Hematopoietic multipotent progenitor cell treated with erythropoietin and hydrocortisone succinate and interleukin-3 and kit ligand, for 4 days (in vitro differentiated cells): ENCODE results near the gene CDH13.
A peak's percentile ranks its signal among the peaks of the same experiment; 100 is the strongest.

ENCODE experiments used
- DNase-seq: peaks from one replicate; pipeline ENCODE4 v3.0.0-alpha.2; 2015

CDH13 gene

DNA sequence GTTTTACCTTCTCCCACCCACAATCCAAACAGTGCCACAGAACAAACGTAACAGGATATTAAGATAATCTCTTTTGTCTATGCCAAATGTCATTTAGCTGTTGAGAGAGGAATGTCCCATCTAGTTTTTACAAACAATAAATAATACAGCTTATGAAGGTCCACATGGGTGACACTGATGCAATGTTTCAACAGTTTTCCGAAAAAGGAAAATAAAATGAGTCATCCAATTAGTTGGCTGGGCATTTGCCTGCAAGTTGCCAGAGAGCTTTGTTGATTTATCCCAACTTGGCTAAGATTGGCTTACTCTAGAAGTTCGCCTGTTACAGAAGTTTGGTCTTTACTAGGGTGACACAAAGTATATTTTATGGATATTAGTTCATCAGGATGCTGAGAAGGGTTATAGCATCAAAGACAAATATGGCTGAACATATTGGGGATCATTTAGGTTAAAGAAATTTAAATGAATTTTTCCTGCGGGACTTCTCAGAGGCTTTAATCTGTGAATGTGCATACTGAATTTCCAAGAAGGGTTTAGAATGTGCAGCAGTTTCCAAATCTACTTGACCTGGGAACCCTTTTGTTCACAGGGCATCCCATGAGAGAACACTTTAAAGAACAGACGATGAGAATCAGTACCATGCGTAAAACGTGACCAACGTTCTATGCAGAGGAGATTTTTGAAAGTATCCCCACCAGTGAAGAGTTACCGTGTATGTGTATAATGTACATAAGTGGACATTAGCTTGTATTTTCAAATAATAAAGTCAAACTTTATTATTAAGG is 73.1 kb downstream of the CDH13 start:
- DNase-seq, result no peak

DNA sequence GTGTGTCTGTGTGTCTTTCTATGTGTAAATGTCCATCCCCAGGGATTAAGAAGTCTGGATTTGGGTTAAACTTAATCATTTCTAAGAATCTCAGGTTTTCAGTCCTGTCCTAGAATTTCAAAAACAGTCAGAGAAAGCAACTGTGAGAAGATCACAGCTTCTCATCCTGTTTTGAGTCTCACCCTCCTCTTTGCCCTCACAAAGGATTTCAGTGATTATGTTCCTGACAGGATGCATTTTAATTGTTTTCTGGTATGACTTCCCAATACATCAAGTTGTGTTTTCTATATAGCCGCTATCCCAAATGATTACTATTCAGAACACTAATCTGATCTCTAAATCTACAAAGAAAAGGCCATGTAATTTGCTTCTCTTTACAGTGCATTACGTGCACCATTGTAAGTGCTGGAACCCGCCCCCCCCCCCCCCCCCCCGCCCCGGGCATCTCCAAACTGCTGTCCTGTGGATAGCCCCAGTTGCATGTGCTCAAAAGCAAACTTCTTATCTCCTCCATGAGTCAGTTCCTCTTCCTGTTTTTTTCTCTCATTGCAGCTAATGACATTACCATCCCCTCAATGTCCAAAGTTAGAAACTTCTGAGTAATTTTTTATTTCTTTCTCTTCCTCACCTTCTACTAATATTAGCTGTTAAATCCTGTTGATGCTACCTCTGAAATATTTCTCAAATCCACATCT is 73.9 kb downstream of the CDH13 start:
- DNase-seq, result peak; percentile 75

GRCh38 chr16:82701442-82701955 is 74.7 kb downstream of the CDH13 start:
- peak; percentile 5 for DNase-seq

DNA sequence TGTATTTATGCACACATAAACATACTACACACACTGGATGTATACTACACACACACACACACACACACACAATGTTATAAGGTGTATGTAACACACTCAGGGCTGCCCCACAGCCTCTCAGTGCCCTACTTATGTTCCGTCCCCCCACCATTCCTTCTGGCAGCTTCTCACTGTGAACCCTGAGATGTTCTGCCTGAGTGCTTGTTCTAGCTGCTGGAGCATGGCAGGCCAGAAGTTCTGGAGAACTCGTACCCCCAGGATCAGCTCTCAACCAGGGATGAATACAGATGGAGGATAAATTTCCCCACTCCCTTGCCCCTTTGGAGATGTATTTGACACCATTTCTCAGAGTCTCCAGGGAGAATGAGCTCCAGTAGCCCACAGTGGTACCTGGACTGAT is 76.4 kb downstream of the CDH13 start:
- DNase-seq, result no peak

- DNase-seq, result no peak
Measured at GRCh38 chr16:82703871-82704768, 77.4 kb downstream of the CDH13 start.

DNA sequence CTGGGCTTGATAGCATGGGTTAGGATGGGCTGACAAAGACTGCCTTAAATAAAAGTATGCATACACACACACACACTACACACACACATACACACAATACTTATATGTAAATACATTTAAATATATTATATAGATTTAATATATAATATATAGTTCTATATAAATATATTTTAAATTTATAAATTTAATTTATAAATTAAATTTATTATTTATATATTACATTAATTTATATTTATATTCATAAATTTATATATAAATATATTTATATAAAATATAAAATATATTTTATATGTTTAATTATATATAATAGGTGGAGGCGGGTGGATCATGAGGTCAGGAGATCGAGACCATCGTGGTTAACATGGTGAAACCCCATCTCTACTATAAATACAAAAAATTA is 83.2 kb downstream of the CDH13 start:
- no peak for DNase-seq

DNA sequence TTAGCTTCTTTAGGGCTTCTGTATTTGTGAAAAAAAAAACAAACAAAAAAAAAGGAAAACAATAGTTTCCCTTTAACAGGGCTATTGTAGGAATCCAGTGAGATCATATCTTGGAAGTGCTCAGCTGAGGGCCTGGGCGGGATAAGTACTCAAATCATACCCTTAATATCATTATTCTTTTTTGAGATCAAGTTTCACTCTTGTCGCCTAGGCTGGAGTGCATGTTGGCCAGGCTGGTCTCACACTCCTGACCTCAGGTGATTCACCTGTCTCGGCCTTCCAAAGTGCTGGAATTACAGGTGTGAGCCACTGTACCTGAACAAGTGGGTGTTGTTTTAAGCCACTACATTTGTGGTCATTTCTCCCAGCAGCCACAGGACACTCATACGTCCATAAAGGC is 87.0 kb downstream of the CDH13 start:
- no peak for DNase-seq

DNA sequence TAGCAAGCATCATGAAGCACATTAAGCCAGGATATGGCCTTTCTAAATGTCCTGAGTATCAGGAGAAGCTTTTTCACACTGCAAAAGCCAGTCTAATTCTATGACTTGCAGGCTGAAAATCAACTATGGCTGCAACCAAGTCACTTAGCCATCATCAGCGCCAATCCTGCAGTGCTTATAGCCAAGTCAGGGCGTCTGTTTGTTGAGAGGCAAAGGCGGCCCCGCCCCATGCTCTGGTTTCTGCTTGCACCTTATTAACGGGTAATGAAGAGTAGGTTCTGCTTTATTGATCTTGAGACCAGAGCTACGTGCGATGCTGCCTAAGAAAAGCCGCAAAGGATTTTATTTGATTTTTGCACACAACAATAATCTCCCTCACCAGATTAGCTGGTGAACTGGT is 88.4 kb downstream of the CDH13 start:
- no peak for DNase-seq

GRCh38 chr16:82715833-82716232 is 89.1 kb downstream of the CDH13 start:
- no peak for DNase-seq

GRCh38 chr16:82716361-82716855 is 89.6 kb downstream of the CDH13 start:
- DNase-seq, result no peak

GRCh38 chr16:82720414-82720813 is 93.6 kb downstream of the CDH13 start:
- no peak for DNase-seq

- no peak for DNase-seq
Measured at GRCh38 chr16:82726306-82726705, 99.5 kb downstream of the CDH13 start.

DNA sequence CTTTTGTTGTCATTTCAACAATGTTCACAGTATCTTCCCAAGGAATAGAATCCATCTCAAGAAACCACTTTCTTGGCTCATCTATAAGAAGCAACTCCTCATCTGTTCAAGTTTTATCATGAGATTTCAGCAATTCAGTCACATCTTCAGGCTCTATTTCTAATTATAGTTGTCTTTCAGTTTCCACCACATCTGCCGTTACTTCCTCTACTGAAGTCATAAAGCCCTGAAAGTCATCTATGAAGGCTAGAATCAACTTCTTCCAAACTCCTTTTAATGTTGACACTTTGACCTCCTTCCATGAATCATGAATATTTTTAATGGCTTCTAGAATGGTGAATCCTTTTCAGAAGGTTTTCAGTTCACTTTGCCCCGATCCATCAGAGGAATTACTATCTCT is 102.1 kb downstream of the CDH13 start:
- DNase-seq, result no peak

- DNase-seq, result no peak
Measured at GRCh38 chr16:82730901-82731300, 104.1 kb downstream of the CDH13 start.

- no peak for DNase-seq
Measured at GRCh38 chr16:82732461-82732860, 105.7 kb downstream of the CDH13 start.

DNA sequence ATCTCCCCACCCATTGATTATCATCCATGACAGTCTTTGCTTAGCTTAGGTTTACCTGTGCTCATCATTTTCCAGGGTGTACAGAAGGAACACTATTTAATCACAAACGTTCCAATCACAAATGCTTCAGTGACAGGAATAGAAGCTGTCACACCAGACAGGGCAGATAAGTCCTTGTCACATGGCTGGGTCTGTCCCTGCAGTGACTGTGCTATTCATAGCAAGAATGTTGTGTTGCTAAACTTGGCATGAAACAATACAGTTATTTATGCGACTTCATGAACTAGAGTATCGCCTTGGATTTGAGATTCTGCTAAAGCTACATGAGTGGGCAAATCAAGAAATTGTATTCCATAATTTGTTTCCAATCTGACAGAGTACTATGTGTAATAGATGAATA is 108.4 kb downstream of the CDH13 start:
- no peak for DNase-seq

GRCh38 chr16:82735673-82736091 is 108.9 kb downstream of the CDH13 start:
- no peak for DNase-seq

DNA sequence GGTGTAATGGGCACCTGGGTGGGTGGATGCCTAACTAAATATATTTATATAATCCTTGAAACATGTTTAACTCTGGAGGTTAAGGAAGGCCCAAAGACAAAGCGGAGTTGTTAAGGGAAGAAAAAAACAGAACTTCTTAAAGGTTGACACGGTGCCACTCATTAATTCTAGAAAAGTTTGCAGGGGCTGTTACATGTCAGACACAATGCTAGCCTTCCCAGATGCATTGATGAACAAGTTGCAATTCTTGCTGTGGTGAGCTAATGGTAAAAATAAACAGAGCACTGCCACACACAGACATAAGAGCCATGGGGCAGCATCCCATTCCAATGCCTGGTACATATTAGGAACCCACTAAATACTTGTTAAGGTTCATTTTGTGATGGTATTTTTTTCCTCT is 109.5 kb downstream of the CDH13 start:
- DNase-seq, result no peak

GRCh38 chr16:82738699-82739098 is 111.9 kb downstream of the CDH13 start:
- DNase-seq, result no peak

DNA sequence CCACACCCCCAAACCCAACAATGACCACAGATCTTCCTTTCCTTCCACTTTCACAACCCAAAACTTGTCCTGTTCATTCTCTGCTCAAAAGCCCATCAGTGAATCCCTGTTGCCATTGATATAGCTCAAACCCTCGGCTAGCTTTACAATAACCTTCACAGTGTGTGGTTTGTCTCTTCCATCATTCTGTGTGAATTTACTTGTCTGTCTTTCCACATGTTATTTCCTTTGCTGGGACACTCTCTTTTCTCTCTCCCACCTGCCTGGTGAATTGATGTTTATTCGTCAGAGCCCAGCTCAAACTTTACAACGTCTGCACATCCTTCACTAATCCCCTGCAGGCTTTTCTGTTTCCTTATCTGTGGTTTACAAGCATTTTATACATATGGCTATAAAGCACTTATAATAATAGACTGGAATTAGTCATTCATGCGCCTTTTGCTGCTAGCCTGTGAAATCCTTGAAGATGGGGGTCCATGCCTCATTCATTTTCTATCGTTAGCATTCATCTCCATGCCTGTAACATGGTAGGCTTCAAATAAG is 114.4 kb downstream of the CDH13 start:
- no peak for DNase-seq

- DNase-seq, result no peak
Measured at GRCh38 chr16:82744958-82745357, 118.2 kb downstream of the CDH13 start.

GRCh38 chr16:82748026-82748425 is 121.3 kb downstream of the CDH13 start:
- DNase-seq, result no peak

- DNase-seq, result no peak
Measured at GRCh38 chr16:82750068-82750467, 123.3 kb downstream of the CDH13 start.
